ENCODE data around the gene PAK6.

PAK6 gene

GRCh38 chr15:40310001-40310959 lies 71.4 kb downstream of the PAK6 start:
- TF ChIP-seq, protein P1, sequence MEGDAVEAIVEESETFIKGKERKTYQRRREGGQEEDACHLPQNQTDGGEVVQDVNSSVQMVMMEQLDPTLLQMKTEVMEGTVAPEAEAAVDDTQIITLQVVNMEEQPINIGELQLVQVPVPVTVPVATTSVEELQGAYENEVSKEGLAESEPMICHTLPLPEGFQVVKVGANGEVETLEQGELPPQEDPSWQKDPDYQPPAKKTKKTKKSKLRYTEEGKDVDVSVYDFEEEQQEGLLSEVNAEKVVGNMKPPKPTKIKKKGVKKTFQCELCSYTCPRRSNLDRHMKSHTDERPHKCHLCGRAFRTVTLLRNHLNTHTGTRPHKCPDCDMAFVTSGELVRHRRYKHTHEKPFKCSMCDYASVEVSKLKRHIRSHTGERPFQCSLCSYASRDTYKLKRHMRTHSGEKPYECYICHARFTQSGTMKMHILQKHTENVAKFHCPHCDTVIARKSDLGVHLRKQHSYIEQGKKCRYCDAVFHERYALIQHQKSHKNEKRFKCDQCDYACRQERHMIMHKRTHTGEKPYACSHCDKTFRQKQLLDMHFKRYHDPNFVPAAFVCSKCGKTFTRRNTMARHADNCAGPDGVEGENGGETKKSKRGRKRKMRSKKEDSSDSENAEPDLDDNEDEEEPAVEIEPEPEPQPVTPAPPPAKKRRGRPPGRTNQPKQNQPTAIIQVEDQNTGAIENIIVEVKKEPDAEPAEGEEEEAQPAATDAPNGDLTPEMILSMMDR (conservative IDR thresholded peaks at IDR 0.05; ENCODE audit: low read length): peak; percentile 60
- no peak for DNase-seq (ENCODE audit: low read depth)
- no peak overlapping the region for H3K4me3 ChIP-seq (ENCODE audit: low read length)

DNA sequence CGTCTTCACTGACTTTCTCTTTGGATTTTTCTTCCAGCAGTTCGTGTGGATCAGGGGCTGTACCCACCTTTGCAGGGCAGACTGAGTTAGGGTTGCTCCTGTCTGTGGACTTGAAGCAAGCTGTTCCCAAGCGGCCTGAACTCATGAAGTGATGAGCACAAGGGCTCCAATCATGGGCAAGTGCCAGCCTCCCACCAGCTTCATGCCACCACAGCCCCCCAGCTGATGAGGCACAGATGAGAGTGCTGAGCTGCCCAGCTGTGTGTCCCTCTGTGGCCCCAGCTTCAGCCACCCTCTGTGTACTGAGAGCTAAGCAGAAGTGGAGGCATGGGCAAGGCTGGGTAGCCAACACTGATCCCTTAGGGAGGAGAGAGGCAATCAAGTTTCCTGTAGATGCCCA lies 72.1 kb downstream of the PAK6 start:
- DNase-seq (ENCODE audit: low read depth): no peak
- TF ChIP-seq, protein P1 (conservative IDR thresholded peaks at IDR 0.05; ENCODE audit: low read length): no peak
- no peak overlapping the region for H3K4me3 ChIP-seq (ENCODE audit: low read length)

DNA sequence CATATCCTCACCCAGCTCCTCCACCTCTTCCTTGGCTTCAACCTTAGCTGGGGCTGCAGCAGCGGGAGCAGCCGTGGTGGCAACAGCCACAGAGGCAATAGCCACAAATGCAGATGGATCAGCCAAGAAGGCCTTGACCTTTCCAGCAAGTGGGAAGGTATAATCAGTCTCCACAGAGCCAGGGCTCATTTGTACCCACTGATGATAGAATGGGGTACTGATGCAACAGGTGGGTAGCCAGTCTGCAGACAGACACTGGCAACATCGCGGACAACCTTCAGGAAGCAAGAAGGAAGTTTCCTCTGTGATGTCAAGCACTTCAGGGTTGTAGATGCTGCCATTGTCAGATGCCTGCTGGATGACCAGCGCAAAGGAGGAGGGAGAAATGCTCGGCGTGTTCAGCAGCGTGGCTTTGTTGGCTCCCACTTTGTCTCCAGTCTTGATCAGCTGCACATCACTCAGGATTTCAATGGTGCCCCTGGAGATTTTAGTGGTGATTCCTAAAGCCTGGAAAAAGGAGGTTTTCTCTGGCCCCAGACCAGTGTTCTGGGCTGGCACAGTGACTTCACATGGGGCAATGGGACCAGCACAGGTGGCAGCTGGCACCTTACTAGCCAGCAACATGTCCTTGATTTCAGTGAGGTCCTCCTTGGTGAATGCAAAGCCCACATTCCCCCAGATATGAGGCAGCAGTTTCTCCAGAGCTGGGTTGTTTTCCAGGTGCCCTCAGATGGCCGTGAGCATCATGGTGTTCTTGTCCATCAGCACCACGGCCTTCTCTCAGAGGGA lies 73.7 kb downstream of the PAK6 start:
- TF ChIP-seq, protein P1 (conservative IDR thresholded peaks at IDR 0.05; ENCODE audit: low read length): no peak
- DNase-seq (ENCODE audit: low read depth): no peak
- H3K4me3 ChIP-seq (ENCODE audit: low read length): no peak overlapping the region

DNA sequence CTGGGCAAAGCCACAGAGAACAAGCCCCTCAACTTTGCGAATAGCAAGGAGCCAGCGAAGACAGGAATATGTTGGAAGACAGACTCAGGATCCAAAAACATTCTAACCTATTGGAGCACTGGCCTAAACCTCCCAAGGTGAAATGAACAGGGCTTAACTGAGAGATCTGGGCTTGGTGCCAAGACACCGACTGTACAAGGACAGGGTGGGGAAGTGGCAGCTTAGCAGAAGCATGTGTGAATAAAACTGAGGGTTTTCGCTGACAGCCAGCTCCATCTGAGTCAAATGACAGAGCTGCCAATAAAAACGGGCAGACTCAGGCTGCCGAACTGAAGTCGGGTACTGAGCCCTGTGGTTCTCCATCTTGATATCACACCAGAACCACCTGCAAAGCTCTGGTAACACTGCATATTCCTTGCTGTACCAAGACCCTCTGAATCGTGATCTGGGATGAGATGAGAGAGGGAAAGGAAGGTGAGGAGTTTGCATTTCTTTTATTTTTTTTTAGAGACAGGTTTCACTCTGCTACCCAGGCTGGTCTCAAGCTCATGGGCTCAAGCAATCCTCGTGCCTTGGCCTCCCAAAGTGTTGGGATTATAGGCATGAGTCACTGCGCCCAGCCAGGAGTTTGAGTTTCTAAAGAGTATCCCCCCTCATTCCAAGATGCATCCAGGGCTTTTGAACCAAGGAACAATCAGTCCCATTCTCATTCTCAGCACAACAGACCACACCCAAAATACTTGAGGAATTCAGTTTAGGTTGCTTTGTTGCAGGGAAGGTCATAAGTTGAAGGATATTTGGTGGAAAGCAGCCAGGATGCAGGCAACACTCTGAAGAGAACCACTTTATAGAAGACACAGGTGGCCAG lies 74.9 kb downstream of the PAK6 start:
- no peak overlapping the region for H3K4me3 ChIP-seq (ENCODE audit: low read length)
- DNase-seq (ENCODE audit: low read depth): peak; percentile 32
- TF ChIP-seq, protein P1 (conservative IDR thresholded peaks at IDR 0.05; ENCODE audit: low read length): no peak

DNA sequence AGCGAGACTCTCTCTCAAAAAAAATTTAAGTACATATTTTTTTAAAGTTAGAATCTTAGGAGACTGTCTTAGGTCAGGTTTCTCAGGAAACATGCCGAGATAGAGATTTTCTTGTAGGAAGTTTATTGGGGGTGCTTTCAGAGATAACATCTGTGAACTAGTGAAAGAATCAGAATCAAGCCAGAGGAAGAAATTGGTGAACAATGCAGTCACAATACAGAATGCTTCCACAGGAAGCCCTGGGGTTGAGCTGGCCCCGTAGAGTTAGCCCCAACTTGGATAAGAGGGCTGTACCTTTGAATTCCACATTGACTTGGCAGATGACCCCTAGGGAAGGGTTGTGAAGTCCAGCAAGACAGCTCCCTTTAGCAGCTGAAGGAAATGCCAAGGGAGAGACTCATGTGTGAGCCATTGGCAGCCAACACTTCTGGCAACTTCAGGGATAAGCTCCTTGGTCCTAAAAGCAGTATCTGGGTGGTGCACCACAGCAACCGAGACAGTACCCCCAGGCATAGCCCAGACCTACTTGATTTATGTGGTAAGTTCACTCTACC lies 75.9 kb downstream of the PAK6 start:
- no peak overlapping the region for H3K4me3 ChIP-seq (ENCODE audit: low read length)
- TF ChIP-seq, protein P1 (conservative IDR thresholded peaks at IDR 0.05; ENCODE audit: low read length): 0 out of 2 replicates have a peak, but pooled peaks have one; percentile 5
- DNase-seq (ENCODE audit: low read depth): peak; percentile 83

GRCh38 chr15:40316931-40317330 lies 78.1 kb downstream of the PAK6 start:
- no peak for DNase-seq (ENCODE audit: low read depth)
- TF ChIP-seq, protein P1 (conservative IDR thresholded peaks at IDR 0.05; ENCODE audit: low read length): no peak
- no peak overlapping the region for H3K4me3 ChIP-seq (ENCODE audit: low read length)
